Osteocyte (in vitro differentiated cells): ENCODE data around the gene EIF5A. TPM values are rescaled to one million over a fixed set of nuclear protein-coding genes. Genes with fewer than 3 reads are reported as not detected.
A peak's percentile ranks its signal among the peaks of the same experiment; 100 is the strongest.

Experiments
- DNase-seq: peaks from one replicate; pipeline ENCODE4 v3.0.0; 2021; ENCODE audit warnings: mixed read lengths; ENCODE audit not compliant: unreplicated experiment; ENCODE audit errors: extremely low spot score
- H3K27ac Mint-ChIP-seq: one replicate; pipeline ENCODE4 v1.8.0; 2021; ENCODE audit warnings: mild to moderate bottlenecking, mixed read lengths; ENCODE audit not compliant: unreplicated experiment
- H3K27me3 Mint-ChIP-seq: one replicate; pipeline ENCODE4 v1.8.0; 2021; ENCODE audit warnings: mixed read lengths; ENCODE audit not compliant: unreplicated experiment
- H3K36me3 Mint-ChIP-seq: one replicate; pipeline ENCODE4 v1.8.0; 2021; ENCODE audit warnings: mixed read lengths; ENCODE audit not compliant: unreplicated experiment
- H3K4me1 Mint-ChIP-seq: one replicate; pipeline ENCODE4 v1.8.0; 2021; ENCODE audit warnings: mixed read lengths; ENCODE audit not compliant: unreplicated experiment
- H3K4me3 Mint-ChIP-seq: one replicate; pipeline ENCODE4 v1.8.0; 2021; ENCODE audit warnings: mild to moderate bottlenecking, moderate library complexity, mixed read lengths; ENCODE audit not compliant: unreplicated experiment
- H3K9me3 Mint-ChIP-seq: one replicate; pipeline ENCODE4 v1.8.0; 2021; ENCODE audit warnings: mixed read lengths; ENCODE audit not compliant: unreplicated experiment
- CTCF ChIP-seq: fragments of 200-600 bp; sonication (generic); IDR thresholded peaks from 2 replicates; pipeline ENCODE4 v1.5.0; 2021; ENCODE audit warnings: antibody characterized with exemption, mild to moderate bottlenecking, moderate library complexity
- total RNA-seq: library from RNA; stranded (reverse); gene quantifications from 2 replicates; pipeline ENCODE4 v1.2.1, GENCODE V29; 2021

Gene EIF5A
- total RNA-seq, 1 donor from 2014 or later = 352 TPM

GRCh38 chr17:7281953-7282751, 25.3 kb upstream of the EIF5A start:
- no peaks in the 10 kb centered on the region for H3K9me3 Mint-ChIP-seq
- TF ChIP-seq CTCF = no peak

GRCh38 chr17:7282752-7283321, 24.6 kb upstream of the EIF5A start:
- peaks cover 29% of the 10 kb centered on the region for H3K27me3 Mint-ChIP-seq
- DNase-seq = no peak
- H3K27ac Mint-ChIP-seq = no peak overlapping the region
- H3K4me3 Mint-ChIP-seq = peak overlapping the region; percentile 26
- peaks cover 21% of the 10 kb centered on the region for H3K4me1 Mint-ChIP-seq
- H3K36me3 Mint-ChIP-seq = no peaks in the 10 kb centered on the region
- H3K9me3 Mint-ChIP-seq = no peaks in the 10 kb centered on the region
- no peak for TF ChIP-seq CTCF

More at GRCh38 chr17:7281953-7282751, 25.3 kb upstream of the EIF5A start:
- H3K36me3 Mint-ChIP-seq = no peaks in the 10 kb centered on the region
- DNase-seq = no peak
- peak overlapping the region; percentile 76 for H3K4me3 Mint-ChIP-seq
- H3K4me1 Mint-ChIP-seq = peaks cover 21% of the 10 kb centered on the region
- H3K27me3 Mint-ChIP-seq = peaks cover 24% of the 10 kb centered on the region
- H3K27ac Mint-ChIP-seq = no peak overlapping the region

GRCh38 chr17:7283471-7284216, 23.8 kb upstream of the EIF5A start:
- Mint-ChIP-seq H3K4me3 (no peak overlapping the region), H3K27me3 (peaks cover 37% of the 10 kb centered on the region), H3K36me3 (no peaks in the 10 kb centered on the region)

GRCh38 chr17:7284911-7285310, 22.5 kb upstream of the EIF5A start:
- TF ChIP-seq CTCF = no peak
- Mint-ChIP-seq H3K4me1 (peaks cover 21% of the 10 kb centered on the region), H3K27ac (no peak overlapping the region), H3K27me3 (peaks cover 38% of the 10 kb centered on the region), H3K4me3 (no peak overlapping the region), H3K9me3 (no peaks in the 10 kb centered on the region), H3K36me3 (no peaks in the 10 kb centered on the region)
- DNase-seq = no peak

More at GRCh38 chr17:7283471-7284216, 23.8 kb upstream of the EIF5A start:
- DNase-seq = no peak
- Mint-ChIP-seq H3K4me1 (peaks cover 21% of the 10 kb centered on the region), H3K9me3 (no peaks in the 10 kb centered on the region), H3K27ac (no peak overlapping the region)
- TF ChIP-seq CTCF = no peak

- Mint-ChIP-seq H3K4me1 (peaks cover 19% of the 10 kb centered on the region), H3K9me3 (no peaks in the 10 kb centered on the region), H3K36me3 (no peaks in the 10 kb centered on the region), H3K4me3 (no peak overlapping the region), H3K27me3 (peaks cover 44% of the 10 kb centered on the region), H3K27ac (no peak overlapping the region)
- TF ChIP-seq CTCF = no peak
- DNase-seq = no peak
Observed at GRCh38 chr17:7285679-7286078, 21.7 kb upstream of the EIF5A start.
